Pancreas (tissue), 10 donors: ENCODE data around the gene MTFP1. TPM values are rescaled to one million over a fixed set of nuclear protein-coding genes. Genes with fewer than 3 reads are reported as not detected.
A peak's percentile ranks its signal among the peaks of the same experiment; 100 is the strongest.
"Not testable (repeated sequence)": the region's sequence is repeated elsewhere in the genome, so short reads cannot be mapped to it uniquely, and the experiment has no call there.

Experiments
- ATAC-seq, 4 donors: fragments of 200-7000 bp; cut with Tn5 transposase; one replicate each; pipeline versions ENCODE4 v1.8.0 to v1.9.1; 2020; ENCODE audit warnings: mild to moderate bottlenecking in 4 of 4, moderate library complexity in 4 of 4
- DNase-seq, 6 donors: peaks; one replicate each; pipeline ENCODE4 v3.0.0-alpha.2; 2020
- FAIRE-seq: peaks from 2 replicates; lab custom pipeline; 2012; peaks lifted over from hg19 to GRCh38; lab: Jason Lieb, UNC
- H3K27ac ChIP-seq, 4 donors: fragments of 200-600 bp; sonication (generic); 1 replicate in 3 of 4; 2 replicates in 1 of 4; pipeline versions ENCODE4 v1.5.0 to v1.8.0; 2020
- H3K27me3 ChIP-seq, 4 donors: fragments of 200-600 bp; one replicate each; pipeline ENCODE4 v1.8.0; 2021
- H3K36me3 ChIP-seq, 3 donors: fragments of 200-600 bp; sonication (generic) in 1 of 3; one replicate each; pipeline versions ENCODE4 v1.5.0 to v1.8.0; 2020 to 2021
- H3K4me1 ChIP-seq, 3 donors: fragments of 200-600 bp; one replicate each; pipeline ENCODE4 v1.8.0; 2021
- H3K4me3 ChIP-seq, 4 donors: fragments of 200-600 bp; sonication (generic) in 2 of 4; one replicate each; pipeline versions ENCODE4 v1.5.0 to v1.8.0; 2020 to 2021
- H3K9me3 ChIP-seq, 4 donors: fragments of 200-600 bp; one replicate each; pipeline ENCODE4 v1.8.0; 2021
- WGBS, 2 donors: extraction: QIAGEN DNeasy Blood & Tissue Kit; methylation state at CpG; one replicate each; pipeline ENCODE4 v1.1.7; 2013; 5-methylcytosine and 5-hydroxymethylcytosine counted together
- intact Hi-C, 3 donors: fragments of 100-400 bp; cut with DNase I; formaldehyde crosslinking; loops; one replicate each; pipeline versions ENCODE4 v1.11.1 to v1.14.2; 2022
- polyA plus RNA-seq, 2 donors: library from polyadenylated mRNA; stranded (reverse); fragments of 200-250 nt; gene quantifications; one replicate each; pipeline ENCODE4 v1.2.3, GENCODE V29; 2013
- total RNA-seq, 6 donors: library from RNA; stranded (reverse); fragmentation: NEBNext Ultra II Directional in 4 of 6; extraction: Animal tissue kit (Norgen Biotek cat#: 25700) in 4 of 6; gene quantifications; one replicate each; pipeline versions ENCODE4 v1.2.1 to v1.2.4, GENCODE V29; 2021 to 2023
- TF ChIP-seq, protein P1 (sequence below), 4 donors: fragments of 200-600 bp; sonication (generic) in 3 of 4; IDR thresholded peaks; one replicate each; pipeline versions ENCODE4 v1.5.0 to v1.8.0; 2021; ENCODE audit warnings: antibody characterized with exemption in 4 of 4
- donor health status: healthy with polysubstance abuse.
- donor health status: DM: no; HTN: no; CAD: no; lungs with moderate emphysema.
- donor health status: DM: no; HTN: no; CAD: no.
- donor health status: control.
- donor health status: control.
- donor health status: Bipolar disorder and iron deficiency.
- donor health status: DM: yes; HTN: yes; CAD: no.
- donor health status: DM: no; HTN: no; CAD: no.
- donor health status: DM: no; HTN: no; CAD: no.
- donor health status: DM: yes; HTN: yes; CAD: no.

MTFP1 gene
- total and polyA plus RNA-seq, 8 donors: 3.2 to 15.7 (median 8.6) TPM

DNA sequence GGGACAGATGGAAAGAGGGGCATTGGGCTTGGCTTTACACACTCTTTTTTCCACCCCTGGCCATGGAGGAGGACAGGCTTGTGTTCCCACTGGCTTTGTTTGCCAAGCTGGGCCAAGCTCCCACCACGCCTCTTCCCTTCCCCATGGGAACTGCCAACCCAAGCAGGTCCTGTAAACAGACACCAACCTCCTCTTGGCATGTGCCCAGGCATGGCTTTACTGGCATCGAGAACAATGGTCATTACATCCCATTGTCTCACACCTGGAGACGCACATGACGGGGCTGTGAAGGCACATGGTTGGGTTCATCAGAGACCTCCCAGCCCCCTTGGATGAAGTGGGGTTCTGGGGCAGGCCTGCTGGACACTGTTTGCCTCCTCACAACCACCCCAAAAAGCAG lies 34.6 kb downstream of the MTFP1 start:
- Histone ChIP-seq H3K36me3 (no peaks in the 10 kb centered on the region), H3K4me1 (no peaks in the 10 kb centered on the region), H3K27ac (no peak overlapping the region), H3K4me3 (no peak overlapping the region), H3K9me3 (no peaks in the 10 kb centered on the region), H3K27me3 (no peaks in the 10 kb centered on the region)
- intact Hi-C loops: no loop called here
- DNase-seq (peak in 2 of 6 donors; percentile 26 to 32), FAIRE-seq (no peak), ATAC-seq (peak in 3 of 4 donors; percentile 28 to 66 (median 43))
- TF ChIP-seq, protein P1, sequence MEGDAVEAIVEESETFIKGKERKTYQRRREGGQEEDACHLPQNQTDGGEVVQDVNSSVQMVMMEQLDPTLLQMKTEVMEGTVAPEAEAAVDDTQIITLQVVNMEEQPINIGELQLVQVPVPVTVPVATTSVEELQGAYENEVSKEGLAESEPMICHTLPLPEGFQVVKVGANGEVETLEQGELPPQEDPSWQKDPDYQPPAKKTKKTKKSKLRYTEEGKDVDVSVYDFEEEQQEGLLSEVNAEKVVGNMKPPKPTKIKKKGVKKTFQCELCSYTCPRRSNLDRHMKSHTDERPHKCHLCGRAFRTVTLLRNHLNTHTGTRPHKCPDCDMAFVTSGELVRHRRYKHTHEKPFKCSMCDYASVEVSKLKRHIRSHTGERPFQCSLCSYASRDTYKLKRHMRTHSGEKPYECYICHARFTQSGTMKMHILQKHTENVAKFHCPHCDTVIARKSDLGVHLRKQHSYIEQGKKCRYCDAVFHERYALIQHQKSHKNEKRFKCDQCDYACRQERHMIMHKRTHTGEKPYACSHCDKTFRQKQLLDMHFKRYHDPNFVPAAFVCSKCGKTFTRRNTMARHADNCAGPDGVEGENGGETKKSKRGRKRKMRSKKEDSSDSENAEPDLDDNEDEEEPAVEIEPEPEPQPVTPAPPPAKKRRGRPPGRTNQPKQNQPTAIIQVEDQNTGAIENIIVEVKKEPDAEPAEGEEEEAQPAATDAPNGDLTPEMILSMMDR (IDR thresholded peaks at IDR 0.05): no peak
- WGBS, 2 donors: 47 to 48% methylated on average over 4 of the region's 4 CpGs

DNA sequence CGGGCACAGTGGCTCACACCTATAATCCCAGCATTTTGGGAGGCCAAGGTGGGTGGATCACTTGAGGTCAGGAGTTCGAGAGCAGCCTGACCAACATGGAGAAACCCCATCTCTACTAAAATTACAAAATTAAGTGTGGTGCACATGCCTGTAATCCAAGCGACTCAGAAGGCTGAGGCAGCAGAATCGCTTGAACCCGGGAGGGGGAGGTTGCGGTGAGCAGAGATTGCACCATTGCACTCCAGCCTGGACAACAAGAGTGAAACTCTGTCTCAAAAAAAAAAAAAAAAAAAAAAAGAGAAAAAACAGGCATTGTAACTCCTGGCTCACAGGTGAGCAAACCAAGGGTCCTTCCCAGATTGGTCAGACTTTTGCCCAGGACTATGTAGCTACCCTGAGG lies 35.0 kb downstream of the MTFP1 start:
- H3K36me3 ChIP-seq, intact Hi-C loops, H3K27ac ChIP-seq, DNase-seq, ATAC-seq, H3K4me1 ChIP-seq, H3K4me3 ChIP-seq, FAIRE-seq, H3K9me3 ChIP-seq, H3K27me3 ChIP-seq: not testable (repeated sequence)
- WGBS, 2 donors: 88 to 90% methylated on average over 6 of the region's 6 CpGs

DNA sequence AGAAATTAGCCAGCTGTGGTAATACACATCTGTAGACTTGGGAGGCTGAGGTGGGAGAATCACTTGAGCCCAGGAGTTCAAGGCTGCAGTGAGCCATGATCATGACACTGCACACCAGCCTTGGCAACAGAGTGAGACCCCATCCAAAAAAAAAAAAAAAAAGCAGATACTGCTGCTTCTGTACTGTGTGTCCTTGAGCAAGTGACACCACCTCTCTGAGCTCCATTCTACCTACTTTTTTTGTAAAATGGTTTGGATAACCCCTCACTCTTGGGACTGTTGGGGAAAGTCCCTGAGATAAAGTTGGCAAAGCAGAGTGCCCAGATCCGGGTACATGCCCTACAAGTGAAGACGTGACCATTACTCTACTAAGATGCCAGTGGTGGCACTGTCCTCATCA lies 43.6 kb downstream of the MTFP1 start:
- Histone ChIP-seq H3K36me3 (no peaks in the 10 kb centered on the region), H3K9me3 (no peaks in the 10 kb centered on the region), H3K4me3 (no peak overlapping the region), H3K4me1 (no peaks in the 10 kb centered on the region), H3K27me3 (no peaks in the 10 kb centered on the region), H3K27ac (no peak overlapping the region)
- FAIRE-seq (no peak), ATAC-seq (no peak), DNase-seq (no peak)
- intact Hi-C loops: no loop called here
- TF ChIP-seq, protein P1 (IDR thresholded peaks at IDR 0.05): no peak
- 33 to 84% methylated on average over 2 of the region's 2 CpGs for WGBS, 2 donors

DNA sequence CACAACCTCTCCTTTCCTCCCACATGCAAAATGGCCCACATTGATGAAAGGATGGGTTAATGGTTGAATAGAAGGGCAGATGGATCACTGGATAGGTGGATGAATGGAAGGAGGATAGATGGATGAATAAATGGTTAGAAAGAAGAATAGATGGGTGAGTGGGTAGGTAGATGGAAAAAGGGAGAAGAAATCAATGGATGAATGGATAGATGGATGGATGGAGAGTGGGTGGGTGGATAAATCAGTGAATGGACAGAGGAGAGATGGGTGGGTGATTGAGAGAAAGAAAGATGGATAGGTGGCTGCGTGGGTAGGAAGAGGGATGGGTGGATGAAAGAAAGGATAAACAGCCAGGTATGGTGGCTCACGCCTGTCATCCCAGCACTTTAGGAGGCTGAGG lies 45.1 kb downstream of the MTFP1 start:
- H3K4me3 ChIP-seq: no peak overlapping the region
- DNase-seq: no peak
- H3K9me3 ChIP-seq: no peaks in the 10 kb centered on the region
- H3K36me3 ChIP-seq: no peaks in the 10 kb centered on the region
- no peaks in the 10 kb centered on the region for H3K27me3 ChIP-seq
- no peak for FAIRE-seq
- no peaks in the 10 kb centered on the region for H3K4me1 ChIP-seq
- TF ChIP-seq, protein P1 (IDR thresholded peaks at IDR 0.05): no peak
- H3K27ac ChIP-seq: no peak overlapping the region
- intact Hi-C loops: no loop called here
- 82 to 86% methylated on average over 2 of the region's 2 CpGs for WGBS, 2 donors
- no peak for ATAC-seq

DNA sequence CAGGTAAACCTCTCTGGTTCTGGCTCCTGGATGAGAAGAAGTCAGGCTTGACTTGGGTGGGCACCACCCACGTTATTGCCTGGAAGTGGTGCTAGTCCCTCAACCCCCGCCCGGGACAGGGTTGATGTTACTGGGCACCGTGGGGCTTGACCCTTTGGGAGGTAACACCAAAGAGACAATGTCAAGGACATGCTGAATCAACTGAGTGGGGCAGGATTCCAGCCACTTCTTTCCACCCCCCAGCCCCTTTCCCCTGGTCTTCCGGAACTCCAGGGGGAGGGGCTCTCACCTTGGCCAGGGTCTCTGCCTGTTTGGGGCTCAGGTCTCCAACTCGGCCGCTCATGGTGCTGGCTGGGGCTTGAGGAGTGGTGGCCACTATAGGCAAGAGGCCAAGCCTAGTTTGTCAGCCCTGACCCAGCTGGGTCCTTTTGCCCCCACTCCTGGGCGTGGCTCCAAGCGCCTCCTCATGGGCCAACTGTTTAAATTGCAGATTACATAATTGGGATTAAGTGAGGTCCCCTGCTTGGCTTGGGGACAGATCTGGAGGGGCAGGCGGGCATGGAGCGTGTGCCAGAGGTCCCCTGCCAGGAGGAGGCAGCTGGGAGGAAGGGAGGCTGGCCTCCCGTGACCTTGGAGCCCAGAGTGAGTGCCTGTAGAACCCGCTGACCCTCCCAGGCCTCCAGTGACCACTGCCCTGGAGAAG lies 46.2 kb downstream of the MTFP1 start, which contains the start of gene SEC14L3:
Gene SEC14L3, minus strand, starts transcription at position 402 of the 703 bp plus-strand sequence. Its CDS starts 59 bp downstream, at position 343.
- ATAC-seq (no peak), FAIRE-seq (no peak), DNase-seq (no peak)
- H3K36me3 ChIP-seq: no peaks in the 10 kb centered on the region
- H3K9me3 ChIP-seq: no peaks in the 10 kb centered on the region
- no peak within 1 kb of the TSS for H3K27ac ChIP-seq
- H3K4me1 ChIP-seq: no peaks in the 10 kb centered on the region
- TF ChIP-seq, protein P1 (IDR thresholded peaks at IDR 0.05): no peak
- H3K27me3 ChIP-seq: no peaks in the 10 kb centered on the region
- H3K4me3 ChIP-seq: no peak within 1 kb of the TSS
- intact Hi-C loops: no loop called here
- 47 to 48% methylated on average over 13 of the region's 13 CpGs for WGBS, 2 donors
